Testis (tissue), 3 donors: ENCODE measurements around the gene ADAMTS6. TPM values are rescaled to one million over a fixed set of nuclear protein-coding genes. Genes with fewer than 3 reads are reported as not detected.

Experiments
- DNase-seq: peaks from one replicate; pipeline ENCODE4 v3.0.0-alpha.2; 2019
- H3K27ac ChIP-seq, 2 donors: fragments of 200-600 bp; sonication (generic); one replicate each; pipeline ENCODE4 v1.5.1; 2019
- H3K27me3 ChIP-seq: fragments of 200-600 bp; sonication (generic); one replicate; pipeline ENCODE4 v1.5.1; 2019
- H3K36me3 ChIP-seq: fragments of 200-600 bp; sonication (generic); one replicate; pipeline ENCODE4 v1.5.1; 2017; ENCODE audit warnings: low read depth; ENCODE audit errors: missing control alignments
- H3K4me1 ChIP-seq: fragments of 200-600 bp; sonication (generic); one replicate; pipeline ENCODE4 v1.5.1; 2019
- H3K4me3 ChIP-seq, 2 donors: fragments of 200-600 bp; sonication (generic); one replicate each; pipeline ENCODE4 v1.5.1; 2017 to 2019
- H3K9me3 ChIP-seq: fragments of 200-600 bp; sonication (generic); one replicate; pipeline ENCODE4 v1.5.1; 2017
- POLR2A ChIP-seq: fragments of 450-650 bp; IDR thresholded peaks from one replicate; pipeline ENCODE4 v1.6.1; 2017; ENCODE audit warnings: antibody characterized with exemption, mild to moderate bottlenecking, moderate library complexity
- WGBS, 2 donors: methylation state at CpG; one replicate each; pipeline ENCODE4 v1.1.5; 2018; 5-methylcytosine and 5-hydroxymethylcytosine counted together
- intact Hi-C: fragments of 100-400 bp; cut with DNase I; formaldehyde crosslinking; loops from one replicate; pipeline ENCODE4 v1.15.1; 2023; ENCODE audit warnings: low total_unique reads
- polyA plus RNA-seq: library from polyadenylated mRNA; stranded (reverse); fragments of 350-450 nt; fragmentation: Illumina TruSeq; extraction: RNeasy Lipid Tissue Mini Kit (QIAGEN cat#74804); gene quantifications from one replicate; pipeline ENCODE4 v1.2.3, GENCODE V29; 2014; ENCODE audit warnings: low read depth, low replicate concordance; ENCODE audit not compliant: insufficient read depth
- total RNA-seq, 2 donors: library from RNA; depleted of rRNA; stranded (reverse); fragments of >200 nt; gene quantifications; one replicate each; pipeline ENCODE4 v1.2.3, GENCODE V29; 2016
- TF ChIP-seq, protein P1 (sequence below), 3 experiments: fragments of 450-650 bp in 2 of 3; fragments of 200-600 bp in 1 of 3; sonication (generic) in 1 of 3; IDR thresholded peaks; one replicate each; pipeline ENCODE4 v1.5.1; 2016 to 2019; ENCODE audit warnings: antibody characterized with exemption in 3 of 3, mild to moderate bottlenecking in 2 of 3, moderate library complexity in 1 of 3

Gene ADAMTS6
- total and polyA plus RNA-seq, 3 donors from 2014 or later, result 4.1 to 43.1 (median 25.5) TPM

DNA sequence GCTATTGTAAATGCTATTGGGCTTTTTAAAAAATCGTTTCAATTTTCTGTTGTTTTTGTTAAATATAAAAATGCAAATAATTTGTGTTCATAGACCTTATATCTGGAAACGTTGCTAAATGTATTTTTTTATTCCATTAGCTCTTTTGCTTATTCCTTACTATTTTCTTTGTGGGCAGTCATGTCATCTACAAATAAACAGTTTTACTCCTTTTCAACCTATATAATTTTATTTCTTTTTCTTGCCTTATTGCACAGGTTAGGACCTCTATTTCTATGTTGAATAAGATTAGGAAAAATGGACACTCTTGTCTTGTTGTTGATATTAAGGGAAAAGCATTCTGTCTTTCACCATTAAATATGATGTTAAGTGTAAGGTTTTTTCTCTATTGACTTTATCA is 364.2 kb downstream of the ADAMTS6 start:
- Histone ChIP-seq H3K27me3 (no peaks in the 10 kb centered on the region), H3K4me1 (no peaks in the 10 kb centered on the region), H3K27ac (no peak overlapping the region), H3K36me3 (no peaks in the 10 kb centered on the region), H3K4me3 (no peak overlapping the region), H3K9me3 (no peaks in the 10 kb centered on the region)
- no peak for DNase-seq
- intact Hi-C loops, result no loop called here
- TF ChIP-seq, protein P1, sequence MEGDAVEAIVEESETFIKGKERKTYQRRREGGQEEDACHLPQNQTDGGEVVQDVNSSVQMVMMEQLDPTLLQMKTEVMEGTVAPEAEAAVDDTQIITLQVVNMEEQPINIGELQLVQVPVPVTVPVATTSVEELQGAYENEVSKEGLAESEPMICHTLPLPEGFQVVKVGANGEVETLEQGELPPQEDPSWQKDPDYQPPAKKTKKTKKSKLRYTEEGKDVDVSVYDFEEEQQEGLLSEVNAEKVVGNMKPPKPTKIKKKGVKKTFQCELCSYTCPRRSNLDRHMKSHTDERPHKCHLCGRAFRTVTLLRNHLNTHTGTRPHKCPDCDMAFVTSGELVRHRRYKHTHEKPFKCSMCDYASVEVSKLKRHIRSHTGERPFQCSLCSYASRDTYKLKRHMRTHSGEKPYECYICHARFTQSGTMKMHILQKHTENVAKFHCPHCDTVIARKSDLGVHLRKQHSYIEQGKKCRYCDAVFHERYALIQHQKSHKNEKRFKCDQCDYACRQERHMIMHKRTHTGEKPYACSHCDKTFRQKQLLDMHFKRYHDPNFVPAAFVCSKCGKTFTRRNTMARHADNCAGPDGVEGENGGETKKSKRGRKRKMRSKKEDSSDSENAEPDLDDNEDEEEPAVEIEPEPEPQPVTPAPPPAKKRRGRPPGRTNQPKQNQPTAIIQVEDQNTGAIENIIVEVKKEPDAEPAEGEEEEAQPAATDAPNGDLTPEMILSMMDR (IDR thresholded peaks at IDR 0.05), result no peak
- TF ChIP-seq POLR2A, result no peak
- WGBS, 2 donors, result 80 to 88% methylated on average over 2 of the region's 2 CpGs

DNA sequence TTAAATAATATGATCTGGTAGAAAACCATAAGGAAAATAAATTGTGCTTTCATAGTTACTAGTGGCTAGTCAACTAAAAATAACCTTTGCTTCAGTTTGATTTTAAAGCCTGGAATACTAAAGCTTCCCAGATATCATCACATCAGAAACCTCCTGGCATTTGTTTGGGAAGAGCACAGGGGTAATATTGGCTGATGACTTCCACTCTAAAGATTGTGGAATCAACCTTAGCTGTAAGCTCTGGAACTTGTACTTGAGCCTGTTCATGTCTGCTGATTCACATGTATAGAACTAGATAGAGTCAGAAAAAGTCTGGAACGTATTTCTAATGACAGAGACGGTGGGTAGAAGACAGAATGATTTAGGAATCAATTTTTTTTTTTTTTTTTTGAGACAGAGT is 367.9 kb downstream of the ADAMTS6 start:
- H3K9me3 ChIP-seq, result no peaks in the 10 kb centered on the region
- no peak for TF ChIP-seq POLR2A
- TF ChIP-seq, protein P1 (IDR thresholded peaks at IDR 0.05), result no peak
- H3K27me3 ChIP-seq, result no peaks in the 10 kb centered on the region
- 82 to 95% methylated on average over 2 of the region's 2 CpGs for WGBS, 2 donors
- H3K27ac ChIP-seq, result no peak overlapping the region
- no peak overlapping the region for H3K4me3 ChIP-seq
- H3K4me1 ChIP-seq, result no peaks in the 10 kb centered on the region
- intact Hi-C loops, result no loop called here
- no peaks in the 10 kb centered on the region for H3K36me3 ChIP-seq
- no peak for DNase-seq

DNA sequence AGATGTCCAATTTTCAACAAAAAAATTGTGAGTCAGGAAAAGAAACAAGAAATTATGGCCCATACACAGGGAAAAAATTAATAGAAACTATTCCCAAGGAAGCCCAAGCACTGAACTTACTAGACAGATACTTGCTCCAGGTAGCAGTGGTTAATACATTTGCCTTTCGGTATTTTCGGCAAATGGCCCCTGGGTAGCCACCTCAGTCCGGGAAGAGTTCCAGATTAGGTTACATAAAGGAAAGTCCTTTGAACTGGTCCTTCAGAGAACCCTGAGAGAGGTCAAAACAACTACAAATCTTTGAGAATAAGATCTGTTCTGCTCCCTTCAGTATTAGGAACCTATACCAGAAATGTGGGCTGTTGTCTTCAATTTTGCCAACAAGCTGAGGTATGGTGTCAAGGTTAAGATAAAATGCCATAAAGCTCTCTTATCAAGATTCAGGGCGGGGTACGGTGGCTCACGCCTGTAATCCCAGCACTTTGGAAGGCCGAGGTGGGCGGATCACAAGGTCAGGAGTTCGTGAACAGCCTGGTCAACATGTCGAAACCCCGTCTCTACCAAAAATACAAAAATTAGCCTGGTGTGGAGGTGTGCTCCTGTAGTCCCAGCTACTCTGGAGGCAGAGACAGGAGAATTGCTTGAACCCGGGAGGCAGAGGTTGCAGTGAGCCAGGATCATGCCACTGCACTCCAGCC is 369.6 kb downstream of the ADAMTS6 start:
- no peaks in the 10 kb centered on the region for H3K36me3 ChIP-seq
- intact Hi-C loops, result no loop called here
- no peaks in the 10 kb centered on the region for H3K4me1 ChIP-seq
- no peak overlapping the region for H3K27ac ChIP-seq
- H3K27me3 ChIP-seq, result no peaks in the 10 kb centered on the region
- no peak for TF ChIP-seq POLR2A
- TF ChIP-seq, protein P1 (IDR thresholded peaks at IDR 0.05), result no peak
- WGBS, 2 donors, result 87 to 88% methylated on average over 12 of the region's 12 CpGs
- no peak overlapping the region for H3K4me3 ChIP-seq
- H3K9me3 ChIP-seq, result no peaks in the 10 kb centered on the region
- no peak for DNase-seq

DNA sequence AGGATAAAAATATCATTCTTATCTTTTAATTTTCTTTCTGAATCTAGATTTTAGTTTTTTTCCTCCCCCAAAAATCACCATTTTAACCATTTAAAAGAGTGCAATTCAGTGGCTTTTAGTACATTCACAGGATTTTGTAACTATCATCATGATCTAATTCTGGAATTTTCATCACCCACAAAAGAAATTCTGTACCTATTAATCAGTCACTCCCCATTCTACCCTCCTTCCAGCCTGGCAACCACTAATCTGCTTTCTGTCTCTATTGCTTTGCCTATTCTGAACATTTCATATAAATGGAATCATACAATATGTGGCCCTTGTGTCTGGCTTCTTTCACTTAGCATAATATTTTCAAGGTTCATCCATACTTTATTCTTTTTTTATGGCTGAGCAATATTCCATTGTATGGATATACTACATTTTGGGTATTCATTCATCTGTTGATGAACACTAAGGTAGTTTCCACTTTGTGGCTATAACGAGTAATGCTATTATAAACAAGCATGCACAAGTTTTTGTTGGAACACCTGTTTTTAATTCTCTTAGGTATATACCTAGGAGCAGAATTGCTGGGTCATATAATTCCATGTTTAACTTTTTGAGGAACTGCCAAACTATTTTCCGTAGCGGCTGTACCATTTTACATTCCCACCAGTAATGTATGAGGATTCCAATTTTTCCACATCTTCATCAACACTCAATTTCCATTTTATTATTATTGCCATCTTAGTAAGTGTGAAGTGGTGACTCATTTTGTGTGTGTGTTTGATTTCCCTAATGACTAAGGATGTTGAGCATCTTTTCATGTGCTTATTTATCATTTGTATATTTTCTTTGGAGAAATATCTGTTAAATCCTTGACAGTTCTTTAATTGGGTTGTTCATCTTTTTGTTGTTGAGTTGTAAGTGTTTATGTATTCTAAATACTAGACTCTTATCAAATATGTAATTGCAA is 372.7 kb downstream of the ADAMTS6 start:
- Histone ChIP-seq H3K27ac (no peak overlapping the region), H3K27me3 (no peaks in the 10 kb centered on the region), H3K4me1 (no peaks in the 10 kb centered on the region), H3K4me3 (no peak overlapping the region), H3K36me3 (no peaks in the 10 kb centered on the region), H3K9me3 (no peaks in the 10 kb centered on the region)
- 96 to 99% methylated on average over 3 of the region's 3 CpGs for WGBS, 2 donors
- no peak for DNase-seq
- intact Hi-C loops, result no loop called here
- TF ChIP-seq, protein P1 (IDR thresholded peaks at IDR 0.05), result no peak
- no peak for TF ChIP-seq POLR2A
